H1 (cell line): ENCODE data around the gene MANF. TPM values are rescaled to one million over a fixed set of nuclear protein-coding genes. Genes with fewer than 3 reads are reported as not detected.

Experiments
- BRCA1 ChIP-seq: IDR thresholded peaks from 2 replicates; pipeline ENCODE4 v1.6.1; 2012; ENCODE audit warnings: low read depth, low read length, improper control_type of control experiment
- CBX5 ChIP-seq: fragments of 300-800, 300-1000 bp; sonication (generic); IDR thresholded peaks from 2 replicates; pipeline ENCODE4 v1.7.1; 2016; ENCODE audit warnings: antibody characterized with exemption, low read length, low read depth
- CTCF ChIP-seq, 3 experiments: IDR thresholded peaks; 1 replicate in 2 of 3; 2 replicates in 1 of 3; pipeline versions ENCODE4 v1.5.1 to v1.6.1; 2011; ENCODE audit warnings: low read length in 3 of 3, mild to moderate bottlenecking in 3 of 3, inconsistent platforms in 2 of 3, low read depth in 1 of 3, moderate library complexity in 1 of 3; ENCODE audit not compliant: insufficient read depth in 1 of 3; ENCODE audit errors: control extremely low read depth in 1 of 3
- EGR1 ChIP-seq: IDR thresholded peaks from 2 replicates; pipeline ENCODE4 v1.6.1; 2011; ENCODE audit warnings: low read depth, low read length, borderline replicate concordance
- EP300 ChIP-seq, 2 experiments: IDR thresholded peaks; 1 replicate in 1 of 2; 2 replicates in 1 of 2; pipeline ENCODE4 v1.6.1; 2011 to 2012; ENCODE audit warnings: low read depth in 2 of 2, low read length in 2 of 2, mild to moderate bottlenecking in 2 of 2, borderline replicate concordance in 1 of 2, inconsistent platforms in 1 of 2, moderate library complexity in 1 of 2
- HDAC2 ChIP-seq, 2 experiments: fragments of 300-600 bp in 1 of 2; sonication (generic) in 1 of 2; IDR thresholded peaks; 2 replicates each; pipeline ENCODE4 v1.6.1; 2011 to 2012; ENCODE audit warnings: low read depth in 2 of 2, low read length in 2 of 2, mild to moderate bottlenecking in 2 of 2, moderate library complexity in 2 of 2, borderline replicate concordance in 1 of 2, inconsistent platforms in 1 of 2
- HDAC6 ChIP-seq: IDR thresholded peaks from one replicate; pipeline ENCODE4 v1.7.1; 2012; ENCODE audit warnings: low read depth, mild to moderate bottlenecking, inconsistent platforms, low read length, moderate library complexity
- JUND ChIP-seq: IDR thresholded peaks from 2 replicates; pipeline ENCODE4 v1.6.1; 2011; ENCODE audit warnings: mild to moderate bottlenecking, improper control_type of control experiment, low read length
- NANOG ChIP-seq: IDR thresholded peaks from 2 replicates; pipeline ENCODE4 v1.6.1; 2011; ENCODE audit warnings: low read length, low read depth, mild to moderate bottlenecking, inconsistent platforms; ENCODE audit not compliant: insufficient read depth, poor library complexity, severe bottlenecking
- NRF1 ChIP-seq: IDR thresholded peaks from 2 replicates; pipeline ENCODE4 v1.6.1; 2011; ENCODE audit warnings: mild to moderate bottlenecking, low read depth, low read length, improper control_type of control experiment
- PHF8 ChIP-seq: fragments of 200-600 bp; sonication (generic); conservative IDR thresholded peaks from 2 replicates; pipeline ENCODE4 v1.7.1; 2012; ENCODE audit warnings: low read depth, mild to moderate bottlenecking, inconsistent platforms, low read length, moderate library complexity
- POLR2A ChIP-seq, 2 experiments: IDR thresholded peaks; 1 replicate in 1 of 2; 2 replicates in 1 of 2; pipeline ENCODE4 v1.6.1; 2011; ENCODE audit warnings: low read depth in 2 of 2, low read length in 2 of 2, mild to moderate bottlenecking in 2 of 2; ENCODE audit errors: control extremely low read depth in 1 of 2
- POLR2AphosphoS5 ChIP-seq: IDR thresholded peaks from 2 replicates; pipeline ENCODE4 v1.6.1; 2011; ENCODE audit warnings: low read depth, low read length
- POU5F1 ChIP-seq: IDR thresholded peaks from 2 replicates; pipeline ENCODE4 v1.6.1; 2011; ENCODE audit warnings: low read depth, mild to moderate bottlenecking, low read length, moderate library complexity
- RAD21 ChIP-seq, 2 experiments: IDR thresholded peaks in 1 of 2; conservative IDR thresholded peaks in 1 of 2; 2 replicates each; pipeline ENCODE4 v1.6.1; 2011; ENCODE audit warnings: low read depth in 2 of 2, low read length in 2 of 2, improper control_type of control experiment in 1 of 2, inconsistent platforms in 1 of 2, mild to moderate bottlenecking in 1 of 2, moderate library complexity in 1 of 2
- RFX5 ChIP-seq: IDR thresholded peaks from 2 replicates; pipeline ENCODE4 v1.6.1; 2011; ENCODE audit warnings: low read depth, low read length, improper control_type of control experiment, borderline replicate concordance
- SRF ChIP-seq: IDR thresholded peaks from 2 replicates; pipeline ENCODE4 v1.6.1; 2011; ENCODE audit warnings: mild to moderate bottlenecking, low read depth, low read length, moderate library complexity
- TAF1 ChIP-seq: IDR thresholded peaks from 2 replicates; pipeline ENCODE4 v1.6.1; 2011; ENCODE audit warnings: mild to moderate bottlenecking, low read depth, low read length
- TCF12 ChIP-seq: IDR thresholded peaks from 2 replicates; pipeline ENCODE4 v1.6.1; 2011; ENCODE audit warnings: low read depth, mild to moderate bottlenecking, low read length
- YY1 ChIP-seq: IDR thresholded peaks from 2 replicates; pipeline ENCODE4 v1.6.1; 2011; ENCODE audit warnings: low read depth, mild to moderate bottlenecking, low read length
- polyA plus RNA-seq, 7 experiments: library from polyadenylated mRNA; depleted of rRNA in 3 of 7; stranded (reverse) in 5 of 7; unstranded in 2 of 7; fragments of >200 nt in 5 of 7; fragments of 200-250 nt in 2 of 7; gene quantifications; 1 replicate in 5 of 7; 2 replicates in 1 of 7; 4 replicates in 1 of 7; pipeline versions ENCODE4 v1.2.1 to v1.2.3, GENCODE V29; 2011 to 2013; ENCODE audit warnings: missing spikeins in 2 of 7, mixed read lengths in 2 of 7
- total RNA-seq: library from RNA; stranded (reverse); fragmentation: NEBNext Ultra II Directional; extraction: Animal tissue kit (Norgen Biotek cat#: 25700); gene quantifications from 2 replicates; pipeline ENCODE4 v1.2.1, GENCODE V29; 2021
- TF ChIP-seq, protein P1 (sequence below): IDR thresholded peaks from 2 replicates; pipeline ENCODE4 v1.6.1; 2012; ENCODE audit warnings: inconsistent platforms

Gene MANF
- total and polyA plus RNA-seq, 2 of the 8 experiments (the other 6 are each of a cell fraction or from before 2014, with no cell fraction given), result 37.5 to 159 TPM

GRCh38 chr3:51389423-51390183 is 4.5 kb downstream of the MANF start (continued):
- TF ChIP-seq CTCF (IDR thresholded peaks at IDR 0.05; ENCODE audit: control extremely low read depth in 1 of 3, insufficient read depth in 1 of 3, low read depth in 1 of 3, low read length in 3 of 3) (peak in 2 of 3 experiments; percentile 87 to 88; a peak in 3 of 4 replicates), POU5F1 (no peak), TAF1 (0 out of 2 replicates have a peak, but pooled peaks have one; percentile 27), HDAC6 (no peak), JUND (no peak), SRF (no peak), EP300 (IDR thresholded peaks at IDR 0.05; ENCODE audit: borderline replicate concordance in 1 of 2, low read depth in 2 of 2, low read length in 2 of 2) (no peak), EGR1 (peak; percentile 75), BRCA1 (no peak), RFX5 (no peak), POLR2A (IDR thresholded peaks at IDR 0.05; ENCODE audit: control extremely low read depth in 1 of 2, low read depth in 2 of 2, low read length in 2 of 2) (0 out of 3 replicates have a peak, but pooled peaks of 1 of the 2 experiments have one; percentile 50), TCF12 (0 out of 2 replicates have a peak, but pooled peaks have one; percentile 15), PHF8 (no peak), YY1 (no peak), RAD21 (IDR thresholded peaks at IDR 0.05 in 1 of 2, conservative IDR thresholded peaks at IDR 0.05 in 1 of 2; ENCODE audit: low read depth in 2 of 2, low read length in 2 of 2) (peak; percentile 63 to 72), CBX5 (no peak), POLR2AphosphoS5 (peak; percentile 34; the same call in 1 of the 2 replicates), NRF1 (no peak), NANOG (peak; percentile 1), HDAC2 (IDR thresholded peaks at IDR 0.05; ENCODE audit: borderline replicate concordance in 1 of 2, low read depth in 2 of 2, low read length in 2 of 2) (no peak)
- TF ChIP-seq, protein P1, sequence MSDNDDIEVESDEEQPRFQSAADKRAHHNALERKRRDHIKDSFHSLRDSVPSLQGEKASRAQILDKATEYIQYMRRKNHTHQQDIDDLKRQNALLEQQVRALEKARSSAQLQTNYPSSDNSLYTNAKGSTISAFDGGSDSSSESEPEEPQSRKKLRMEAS, result peak; percentile 13; the same call in 1 of the 2 replicates
